WTC11 (cell line): ENCODE data around the gene FOXJ1. TPM values are rescaled to one million over a fixed set of nuclear protein-coding genes. Genes with fewer than 3 reads are reported as not detected.

Experiments
- ATAC-seq: fragments of 200-7000 bp; cut with Tn5 transposase; 2 replicates; pipeline ENCODE4 v1.10.0; 2021; ENCODE audit warnings: mild to moderate bottlenecking, moderate library complexity
- CTCF ChIA-PET: fragments of 300-600 bp; sonication (Branson Sonifier 250); formaldehyde crosslinking; loops from one replicate; lab custom pipeline; 2021; ENCODE audit warnings: antibody characterized with exemption; lab: Charles Lee
- POLR2A ChIA-PET: fragments of 350-600 bp; sonication (Branson Sonifier 250); formaldehyde crosslinking; loops from one replicate; lab custom pipeline; 2021; ENCODE audit warnings: antibody characterized with exemption; lab: Charles Lee
- DNase-seq: peaks from one replicate; pipeline ENCODE4 v3.0.0; 2021; ENCODE audit warnings: low spot score
- H3K27ac Mint-ChIP-seq: 2 replicates; pipeline ENCODE4 v1.8.0; 2021; ENCODE audit warnings: mixed read lengths
- H3K27me3 Mint-ChIP-seq: 2 replicates; pipeline ENCODE4 v1.8.0; 2021; ENCODE audit warnings: low read depth, mild to moderate bottlenecking, moderate library complexity, mixed read lengths
- H3K36me3 Mint-ChIP-seq: 2 replicates; pipeline ENCODE4 v1.8.0; 2021; ENCODE audit warnings: mixed read lengths
- H3K4me1 Mint-ChIP-seq: 2 replicates; pipeline ENCODE4 v1.8.0; 2022; ENCODE audit warnings: mixed read lengths
- H3K4me3 Mint-ChIP-seq: 2 replicates; pipeline ENCODE4 v1.8.0; 2021; ENCODE audit warnings: mild to moderate bottlenecking, moderate library complexity, mixed read lengths
- H3K9me3 Mint-ChIP-seq: 2 replicates; pipeline ENCODE4 v1.8.0; 2021; ENCODE audit warnings: mixed read lengths
- CREM ChIP-seq: sonication (generic); formaldehyde crosslinking; IDR thresholded peaks from 2 replicates; pipeline ENCODE4 v1.8.1; 2022; ENCODE audit warnings: mild to moderate bottlenecking, missing genetic modification reagents, moderate library complexity
- EMX1 ChIP-seq: fragments of 250-450 bp; sonication (Bioruptor Pico); IDR thresholded peaks from 2 replicates; pipeline ENCODE4 v1.8.0; 2021; ENCODE audit warnings: mild to moderate bottlenecking
- FOXP4 ChIP-seq: sonication (generic); formaldehyde crosslinking; IDR thresholded peaks from 2 replicates; pipeline ENCODE4 v1.8.0; 2022; ENCODE audit warnings: mild to moderate bottlenecking, missing genetic modification reagents
- GABPB1 ChIP-seq: sonication (generic); formaldehyde crosslinking; IDR thresholded peaks from 2 replicates; pipeline ENCODE4 v1.8.1; 2023; ENCODE audit warnings: mild to moderate bottlenecking, missing genetic modification reagents
- GTF2I ChIP-seq: fragments of 250-450 bp; sonication (Bioruptor Pico); conservative IDR thresholded peaks from 2 replicates; pipeline ENCODE4 v1.4.0; 2021; ENCODE audit warnings: mild to moderate bottlenecking
- HMGXB4 ChIP-seq: sonication (generic); formaldehyde crosslinking; IDR thresholded peaks from 2 replicates; pipeline ENCODE4 v1.8.1; 2023; ENCODE audit warnings: mild to moderate bottlenecking, moderate library complexity, missing genetic modification reagents
- NFYB ChIP-seq: sonication (generic); formaldehyde crosslinking; conservative IDR thresholded peaks from 2 replicates; pipeline ENCODE4 v1.8.0; 2022; ENCODE audit warnings: low read depth, missing genetic modification reagents
- NR2C2 ChIP-seq: sonication (generic); formaldehyde crosslinking; IDR thresholded peaks from 2 replicates; pipeline ENCODE4 v1.8.0; 2022; ENCODE audit warnings: mild to moderate bottlenecking, missing genetic modification reagents
- OVOL2 ChIP-seq: fragments of 250-450 bp; sonication (Bioruptor Pico); IDR thresholded peaks from 2 replicates; pipeline ENCODE4 v1.9.0; 2021; ENCODE audit warnings: mild to moderate bottlenecking, borderline replicate concordance
- PRDM15 ChIP-seq: sonication (generic); formaldehyde crosslinking; IDR thresholded peaks from 2 replicates; pipeline ENCODE4 v1.8.0; 2022; ENCODE audit warnings: missing genetic modification reagents
- SMAD3 ChIP-seq: sonication (generic); formaldehyde crosslinking; IDR thresholded peaks from 2 replicates; pipeline ENCODE4 v1.8.0; 2022; ENCODE audit warnings: missing genetic modification reagents, mild to moderate bottlenecking, borderline replicate concordance
- SMAD4 ChIP-seq: sonication (generic); formaldehyde crosslinking; IDR thresholded peaks from 2 replicates; pipeline ENCODE4 v1.8.0; 2022; ENCODE audit warnings: mild to moderate bottlenecking, missing genetic modification reagents
- TCF7 ChIP-seq: sonication (generic); formaldehyde crosslinking; IDR thresholded peaks from 2 replicates; pipeline ENCODE4 v1.8.0; 2022; ENCODE audit warnings: mild to moderate bottlenecking, low read depth, missing genetic modification reagents, moderate library complexity
- TEAD1 ChIP-seq: sonication (generic); formaldehyde crosslinking; IDR thresholded peaks from 2 replicates; pipeline ENCODE4 v1.8.0; 2022; ENCODE audit warnings: mild to moderate bottlenecking, missing genetic modification reagents
- total RNA-seq: library from RNA; stranded (reverse); gene quantifications from 3 replicates; pipeline ENCODE4 v1.2.3, GENCODE V29; 2021
- TF ChIP-seq, protein P1 (sequence below): sonication (generic); formaldehyde crosslinking; IDR thresholded peaks from 2 replicates; pipeline ENCODE4 v1.8.1; 2022; ENCODE audit warnings: low read depth, missing genetic modification reagents, borderline replicate concordance
- TF ChIP-seq, protein P2 (sequence below): fragments of 250-450 bp; sonication (Bioruptor Pico); IDR thresholded peaks from 2 replicates; pipeline ENCODE4 v1.9.0; 2021; ENCODE audit warnings: moderate library complexity, mild to moderate bottlenecking, inconsistent platforms, borderline replicate concordance
- TF ChIP-seq, protein P3 (sequence below): sonication (generic); formaldehyde crosslinking; IDR thresholded peaks from 2 replicates; pipeline ENCODE4 v1.8.1; 2023; ENCODE audit warnings: mild to moderate bottlenecking, missing genetic modification reagents
- TF ChIP-seq, protein P4 (sequence below): fragments of 200-600 bp; IDR thresholded peaks from 2 replicates; pipeline ENCODE4 v1.8.0; 2022; ENCODE audit warnings: antibody characterized with exemption
- TF ChIP-seq, protein P5 (sequence below): sonication (generic); formaldehyde crosslinking; conservative IDR thresholded peaks from 2 replicates; pipeline ENCODE4 v1.8.1; 2022; ENCODE audit warnings: mild to moderate bottlenecking, missing genetic modification reagents

Gene FOXJ1
- total RNA-seq, 1 experiment from 2014 or later: 11.8 TPM

GRCh38 chr17:76090517-76091129 lies 50.4 kb downstream of the FOXJ1 start:
- Mint-ChIP-seq H3K36me3 (peaks cover 41% of the 10 kb centered on the region), H3K9me3 (no peaks in the 10 kb centered on the region), H3K27ac (no peak overlapping the region), H3K27me3 (no peaks in the 10 kb centered on the region), H3K4me3 (no peak overlapping the region), H3K4me1 (no peaks in the 10 kb centered on the region)
- ChIA-PET CTCF (interaction anchor here (0.6 to 2.5 kb wide), 3 partner anchors 16 to 84 kb away, joined by 3 to 8 read pairs (median 4); partner anchors contain the start of gene GALR2), POLR2A (no interaction called here)
- TF ChIP-seq TCF7 (CRISPR knock-in tag): no peak
- TF ChIP-seq, protein P1, sequence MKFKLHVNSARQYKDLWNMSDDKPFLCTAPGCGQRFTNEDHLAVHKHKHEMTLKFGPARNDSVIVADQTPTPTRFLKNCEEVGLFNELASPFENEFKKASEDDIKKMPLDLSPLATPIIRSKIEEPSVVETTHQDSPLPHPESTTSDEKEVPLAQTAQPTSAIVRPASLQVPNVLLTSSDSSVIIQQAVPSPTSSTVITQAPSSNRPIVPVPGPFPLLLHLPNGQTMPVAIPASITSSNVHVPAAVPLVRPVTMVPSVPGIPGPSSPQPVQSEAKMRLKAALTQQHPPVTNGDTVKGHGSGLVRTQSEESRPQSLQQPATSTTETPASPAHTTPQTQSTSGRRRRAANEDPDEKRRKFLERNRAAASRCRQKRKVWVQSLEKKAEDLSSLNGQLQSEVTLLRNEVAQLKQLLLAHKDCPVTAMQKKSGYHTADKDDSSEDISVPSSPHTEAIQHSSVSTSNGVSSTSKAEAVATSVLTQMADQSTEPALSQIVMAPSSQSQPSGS: no peak
- no peak for TF ChIP-seq FOXP4 (CRISPR knock-in tag)
- TF ChIP-seq, protein P2, sequence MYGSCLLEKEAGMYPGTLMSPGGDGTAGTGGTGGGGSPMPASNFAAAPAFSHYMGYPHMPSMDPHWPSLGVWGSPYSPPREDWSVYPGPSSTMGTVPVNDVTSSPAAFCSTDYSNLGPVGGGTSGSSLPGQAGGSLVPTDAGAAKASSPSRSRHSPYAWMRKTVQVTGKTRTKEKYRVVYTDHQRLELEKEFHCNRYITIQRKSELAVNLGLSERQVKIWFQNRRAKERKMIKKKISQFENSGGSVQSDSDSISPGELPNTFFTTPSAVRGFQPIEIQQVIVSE (CRISPR knock-in tag): no peak
- no peak for TF ChIP-seq GABPB1
- no peak for ATAC-seq
- DNase-seq: no peak

DNA sequence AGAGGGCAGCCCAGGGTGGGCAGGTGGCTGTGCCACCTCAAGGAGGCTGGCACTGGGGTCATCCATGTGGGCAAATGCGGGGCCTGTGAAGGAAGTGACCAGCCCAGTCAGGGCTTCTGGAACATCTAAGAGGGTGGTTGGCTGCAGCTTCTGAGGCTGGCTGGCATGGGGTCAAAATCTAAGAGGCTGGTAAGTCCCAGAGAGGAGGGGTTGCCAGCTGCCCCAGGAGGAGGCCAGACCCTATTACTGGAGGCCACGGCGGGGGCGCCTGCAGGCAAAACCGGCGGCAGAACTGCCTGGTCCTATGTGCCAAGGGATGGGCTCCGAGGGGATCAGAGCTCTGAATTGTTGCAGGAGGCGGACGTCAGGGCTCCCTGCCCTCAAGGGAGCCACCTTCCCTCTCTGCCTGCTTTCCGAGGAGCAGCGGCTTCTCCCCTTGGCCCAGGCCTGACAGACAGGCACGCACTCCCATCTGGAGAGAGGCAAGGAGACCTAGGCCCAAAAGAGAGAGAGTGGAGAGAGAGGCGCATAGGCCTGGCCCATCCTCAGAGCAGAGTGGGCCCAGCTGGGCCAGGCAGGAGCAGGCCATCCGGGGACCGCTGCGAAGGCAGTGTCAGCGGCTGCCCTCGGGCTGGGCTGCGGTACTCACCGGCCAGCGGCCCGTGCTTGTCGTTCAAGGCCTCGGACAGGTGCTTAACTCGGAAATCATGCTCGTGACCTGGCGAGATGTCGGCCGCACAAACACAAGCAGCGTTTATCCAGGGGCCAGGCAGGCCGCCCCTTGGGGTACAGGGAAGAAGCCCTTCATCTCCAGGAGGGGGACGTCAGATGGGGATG lies 51.1 kb downstream of the FOXJ1 start:
- DNase-seq (no peak), ATAC-seq (no peak)
- Mint-ChIP-seq H3K36me3 (peaks cover 45% of the 10 kb centered on the region), H3K4me3 (no peak overlapping the region), H3K4me1 (no peaks in the 10 kb centered on the region), H3K9me3 (no peaks in the 10 kb centered on the region), H3K27me3 (no peaks in the 10 kb centered on the region), H3K27ac (no peak overlapping the region)
- CTCF ChIA-PET: interaction anchor here (1.1 to 2.5 kb wide), 5 partner anchors 10 to 163 kb away, joined by 3 to 8 read pairs (median 4); partner anchors contain the start of genes GALR2 and ZACN
- POLR2A ChIA-PET: no interaction called here
- TF ChIP-seq GABPB1 (no peak), SMAD4 (no peak), PRDM15 (CRISPR knock-in tag) (no peak), HMGXB4 (no peak), EMX1 (CRISPR knock-in tag) (no peak), NFYB (CRISPR knock-in tag) (no peak), GTF2I (CRISPR knock-in tag) (no peak), CREM (CRISPR knock-in tag) (no peak), TEAD1 (CRISPR knock-in tag) (no peak), NR2C2 (CRISPR knock-in tag) (no peak), SMAD3 (no peak), OVOL2 (CRISPR knock-in tag) (no peak)
- TF ChIP-seq, protein P3, sequence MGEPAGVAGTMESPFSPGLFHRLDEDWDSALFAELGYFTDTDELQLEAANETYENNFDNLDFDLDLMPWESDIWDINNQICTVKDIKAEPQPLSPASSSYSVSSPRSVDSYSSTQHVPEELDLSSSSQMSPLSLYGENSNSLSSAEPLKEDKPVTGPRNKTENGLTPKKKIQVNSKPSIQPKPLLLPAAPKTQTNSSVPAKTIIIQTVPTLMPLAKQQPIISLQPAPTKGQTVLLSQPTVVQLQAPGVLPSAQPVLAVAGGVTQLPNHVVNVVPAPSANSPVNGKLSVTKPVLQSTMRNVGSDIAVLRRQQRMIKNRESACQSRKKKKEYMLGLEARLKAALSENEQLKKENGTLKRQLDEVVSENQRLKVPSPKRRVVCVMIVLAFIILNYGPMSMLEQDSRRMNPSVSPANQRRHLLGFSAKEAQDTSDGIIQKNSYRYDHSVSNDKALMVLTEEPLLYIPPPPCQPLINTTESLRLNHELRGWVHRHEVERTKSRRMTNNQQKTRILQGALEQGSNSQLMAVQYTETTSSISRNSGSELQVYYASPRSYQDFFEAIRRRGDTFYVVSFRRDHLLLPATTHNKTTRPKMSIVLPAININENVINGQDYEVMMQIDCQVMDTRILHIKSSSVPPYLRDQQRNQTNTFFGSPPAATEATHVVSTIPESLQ (CRISPR knock-in tag): no peak
- TF ChIP-seq, protein P4, sequence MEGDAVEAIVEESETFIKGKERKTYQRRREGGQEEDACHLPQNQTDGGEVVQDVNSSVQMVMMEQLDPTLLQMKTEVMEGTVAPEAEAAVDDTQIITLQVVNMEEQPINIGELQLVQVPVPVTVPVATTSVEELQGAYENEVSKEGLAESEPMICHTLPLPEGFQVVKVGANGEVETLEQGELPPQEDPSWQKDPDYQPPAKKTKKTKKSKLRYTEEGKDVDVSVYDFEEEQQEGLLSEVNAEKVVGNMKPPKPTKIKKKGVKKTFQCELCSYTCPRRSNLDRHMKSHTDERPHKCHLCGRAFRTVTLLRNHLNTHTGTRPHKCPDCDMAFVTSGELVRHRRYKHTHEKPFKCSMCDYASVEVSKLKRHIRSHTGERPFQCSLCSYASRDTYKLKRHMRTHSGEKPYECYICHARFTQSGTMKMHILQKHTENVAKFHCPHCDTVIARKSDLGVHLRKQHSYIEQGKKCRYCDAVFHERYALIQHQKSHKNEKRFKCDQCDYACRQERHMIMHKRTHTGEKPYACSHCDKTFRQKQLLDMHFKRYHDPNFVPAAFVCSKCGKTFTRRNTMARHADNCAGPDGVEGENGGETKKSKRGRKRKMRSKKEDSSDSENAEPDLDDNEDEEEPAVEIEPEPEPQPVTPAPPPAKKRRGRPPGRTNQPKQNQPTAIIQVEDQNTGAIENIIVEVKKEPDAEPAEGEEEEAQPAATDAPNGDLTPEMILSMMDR: no peak
- TF ChIP-seq, protein P5, sequence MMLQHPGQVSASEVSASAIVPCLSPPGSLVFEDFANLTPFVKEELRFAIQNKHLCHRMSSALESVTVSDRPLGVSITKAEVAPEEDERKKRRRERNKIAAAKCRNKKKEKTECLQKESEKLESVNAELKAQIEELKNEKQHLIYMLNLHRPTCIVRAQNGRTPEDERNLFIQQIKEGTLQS: no peak
